ENCODE results near the gene DCT.
"Not testable (repeated sequence)": the region's sequence is repeated elsewhere in the genome, so short reads cannot be mapped to it uniquely, and the experiment has no call there.

DCT gene

DNA sequence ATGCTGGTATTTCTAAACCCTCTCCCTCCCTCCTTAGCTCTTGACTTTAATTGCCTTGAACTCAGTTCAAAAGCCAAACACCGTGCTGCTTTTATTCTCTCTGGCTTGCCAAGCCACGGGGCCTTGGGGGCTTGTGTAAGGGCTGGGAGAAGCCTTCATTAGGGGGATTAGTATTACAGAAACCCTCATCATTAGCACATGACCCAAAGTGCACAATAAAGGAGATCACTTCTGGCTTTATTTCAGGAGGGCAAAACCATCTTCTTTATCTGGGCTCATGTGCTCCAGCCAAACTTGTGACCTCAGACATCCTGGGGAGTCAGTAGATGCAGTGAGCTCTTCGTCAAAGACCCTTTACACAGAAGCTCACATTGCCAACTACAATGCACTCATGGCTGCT lies at the start of gene DCT:
DCT (minus strand) TSS at position 67 of the 400 bp plus-strand sequence. CDS start 427 bp downstream, outside the sequence.
- no peak for DNase-seq

GRCh38 chr13:94526956-94527355 lies 47.5 kb upstream of the DCT start:
- DNase-seq: not testable (repeated sequence)

GRCh38 chr13:94525781-94526180 lies 46.3 kb upstream of the DCT start:
- DNase-seq: no peak

GRCh38 chr13:94524407-94524806 lies 44.9 kb upstream of the DCT start:
- DNase-seq: no peak

GRCh38 chr13:94520001-94520400 lies 40.5 kb upstream of the DCT start:
- DNase-seq: no peak

DNA sequence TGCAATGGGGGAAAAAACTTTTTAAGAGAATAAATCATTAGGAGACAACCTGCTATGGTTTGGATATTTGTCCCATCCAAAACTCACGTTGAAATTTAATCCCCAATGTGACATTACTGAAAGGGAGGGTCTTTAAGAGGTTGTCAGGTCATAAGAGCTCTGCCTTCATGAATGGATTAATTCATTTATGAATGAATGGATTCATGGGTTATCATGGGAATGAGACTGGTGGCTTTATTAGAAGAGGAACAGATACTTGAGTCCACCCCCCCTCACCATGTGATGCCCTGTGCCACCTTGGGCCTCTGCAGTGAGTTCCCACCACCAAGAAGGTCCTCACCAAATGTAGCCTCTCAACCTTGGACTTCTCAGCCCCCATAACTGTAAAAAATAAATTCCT lies 37.0 kb upstream of the DCT start:
- DNase-seq: no peak

DNA sequence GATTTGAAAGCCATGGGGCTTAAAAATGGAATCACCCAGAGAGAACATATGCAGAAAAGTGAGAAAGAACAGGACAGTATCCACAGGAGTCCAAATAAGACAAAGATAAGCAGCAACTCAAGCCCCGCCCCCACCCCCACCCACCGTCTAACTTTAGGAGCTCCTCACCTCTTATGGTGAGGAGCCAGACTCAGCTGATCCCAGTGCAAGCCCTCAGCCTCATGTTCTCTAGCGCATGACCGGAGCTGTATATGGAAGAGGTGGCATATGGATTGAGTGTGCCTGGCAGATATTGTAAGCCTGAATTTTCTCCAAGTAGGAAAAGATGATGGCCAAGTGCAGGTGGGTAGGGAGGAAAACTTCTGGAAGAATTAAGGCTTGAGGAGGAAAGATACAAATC lies 36.4 kb upstream of the DCT start:
- no peak for DNase-seq

- DNase-seq: no peak
Measured at GRCh38 chr13:94515374-94515773, 35.9 kb upstream of the DCT start.

GRCh38 chr13:94513026-94513425 lies 33.5 kb upstream of the DCT start:
- DNase-seq: no peak

GRCh38 chr13:94505730-94506129 lies 26.2 kb upstream of the DCT start:
- DNase-seq: no peak

DNA sequence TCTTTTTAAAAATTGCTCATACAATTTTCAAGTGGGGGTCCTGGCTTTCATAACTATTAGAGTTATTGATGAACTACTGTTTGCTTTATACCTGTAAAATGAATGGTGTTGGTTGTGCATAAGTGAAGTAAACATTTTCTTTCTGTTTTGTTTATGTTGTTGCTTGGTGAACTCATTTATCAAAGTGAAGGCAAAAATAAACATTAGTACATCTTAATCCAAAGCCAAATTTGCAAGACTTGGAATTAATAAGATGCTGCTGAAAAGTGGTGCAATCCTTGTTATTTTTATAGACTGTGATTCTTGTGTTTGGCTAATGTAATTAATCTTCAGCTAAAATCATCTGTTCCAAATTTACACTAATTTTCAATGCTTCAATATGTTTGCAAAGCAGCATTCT lies 24.4 kb upstream of the DCT start:
- DNase-seq: no peak

DNA sequence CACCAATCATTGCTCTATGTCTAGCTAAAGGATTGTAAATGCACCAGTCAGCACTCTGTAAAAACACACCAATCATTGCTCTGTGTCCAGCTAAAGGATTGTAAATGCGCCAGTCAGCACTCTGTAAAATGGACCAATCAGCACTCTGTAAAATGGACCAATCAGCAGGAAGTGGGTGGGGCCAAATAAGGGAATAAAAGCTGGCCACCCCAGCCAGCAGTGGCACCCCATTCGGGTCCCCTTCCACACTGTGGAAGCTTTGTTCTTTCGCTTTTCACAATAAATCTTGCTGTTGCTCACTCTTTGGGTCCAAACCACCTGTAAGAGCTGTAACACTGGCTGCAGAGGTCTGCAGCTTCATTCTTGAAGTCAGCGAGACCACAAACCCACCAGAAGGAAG lies 19.3 kb upstream of the DCT start:
- DNase-seq: not testable (repeated sequence)

- DNase-seq: no peak
Measured at GRCh38 chr13:94495806-94496205, 16.3 kb upstream of the DCT start.

- no peak for DNase-seq
Measured at GRCh38 chr13:94494026-94494425, 14.5 kb upstream of the DCT start.

DNA sequence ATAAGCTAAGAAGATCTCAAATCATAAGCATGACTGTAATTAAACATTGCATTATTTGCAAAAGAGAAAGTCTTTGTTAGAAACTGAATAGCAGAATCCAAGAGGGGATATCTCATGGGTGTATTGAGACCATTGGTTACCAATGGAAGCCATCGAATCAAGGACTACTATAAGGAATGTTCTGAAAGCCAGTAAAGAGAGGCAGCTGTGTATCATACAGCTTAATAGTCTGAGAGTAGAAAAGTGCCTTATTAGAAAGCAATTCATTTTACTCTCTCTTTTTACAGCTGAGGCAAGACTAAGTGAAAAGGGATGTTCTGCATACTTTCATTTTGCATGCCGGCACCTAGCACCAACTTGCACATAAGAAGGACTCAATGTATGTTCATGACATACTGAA lies 7.6 kb upstream of the DCT start:
- no peak for DNase-seq

GRCh38 chr13:94483970-94484369 lies 4.5 kb upstream of the DCT start:
- DNase-seq: no peak

GRCh38 chr13:94481941-94482340 lies 2.5 kb upstream of the DCT start:
- DNase-seq: no peak

- peak; percentile 23 for DNase-seq
Measured at GRCh38 chr13:94480672-94481145, 1.2 kb upstream of the DCT start.

- no peak for DNase-seq
Measured at GRCh38 chr13:94478913-94479312, 569 bp downstream of the DCT start.

DNA sequence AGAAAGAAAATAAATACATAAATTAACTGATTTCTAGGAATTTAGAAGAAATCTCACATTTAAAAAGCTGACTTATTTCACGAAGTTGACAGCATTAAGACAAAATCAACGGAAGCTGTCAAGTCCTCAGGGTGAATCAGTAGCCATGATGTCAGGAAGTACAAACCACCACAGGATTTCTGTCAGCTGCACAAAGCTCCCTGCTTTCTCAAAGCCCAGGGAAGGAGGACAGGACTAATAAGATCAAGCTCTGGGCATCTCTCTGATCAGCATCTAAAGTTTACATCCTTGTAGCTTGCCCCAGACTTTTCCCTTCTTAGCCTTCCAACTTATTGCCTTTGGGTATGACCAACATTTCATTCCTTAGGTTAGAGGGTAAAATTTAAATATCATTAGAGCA lies 9.4 kb downstream of the DCT start:
- no peak for DNase-seq

GRCh38 chr13:94464771-94465170 lies 14.7 kb downstream of the DCT start:
- DNase-seq: no peak

- no peak for DNase-seq
Measured at GRCh38 chr13:94462670-94463069, 16.8 kb downstream of the DCT start.

GRCh38 chr13:94459116-94459515 lies 20.4 kb downstream of the DCT start:
- DNase-seq: no peak

GRCh38 chr13:94455414-94455813 lies 24.1 kb downstream of the DCT start:
- no peak for DNase-seq

- peak; percentile 13 for DNase-seq
Measured at GRCh38 chr13:94454906-94455305, 24.6 kb downstream of the DCT start.

DNA sequence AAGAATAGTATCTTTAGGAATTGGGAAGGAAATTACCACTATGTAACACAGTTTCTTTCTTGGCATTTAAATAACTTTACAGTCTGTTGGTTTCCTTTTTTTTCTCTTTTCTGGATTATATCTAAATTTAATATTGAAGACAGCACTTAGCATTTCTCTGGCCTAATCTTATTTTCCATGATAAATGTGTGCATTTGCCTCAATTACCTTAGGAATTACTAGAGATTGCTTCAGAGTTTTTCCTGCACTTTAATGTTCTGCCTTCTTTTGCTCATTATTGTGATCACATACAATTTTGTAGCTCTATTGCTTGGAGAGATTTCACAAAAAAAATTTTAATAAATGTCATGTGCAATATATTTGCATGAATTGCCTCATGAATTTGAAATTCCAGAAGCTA lies 25.1 kb downstream of the DCT start:
- DNase-seq: no peak
